GM21515 (cell line): ENCODE measurements around the gene VWA7.

ENCODE experiments used
- ATAC-seq: cut with Tn5 transposase; IDR thresholded peaks from one replicate; pipeline ENCODE4 v1.9.1; 2021; ENCODE audit not compliant: unreplicated experiment

Gene VWA7

GRCh38 chr6:31760790-31761189, 16.3 kb downstream of the VWA7 start:
- no peak for ATAC-seq

- no peak for ATAC-seq
Observed at GRCh38 chr6:31758281-31758680, 18.8 kb downstream of the VWA7 start.

- ATAC-seq = no peak
Observed at GRCh38 chr6:31752739-31753319, 24.3 kb downstream of the VWA7 start.

GRCh38 chr6:31750411-31751022, 26.6 kb downstream of the VWA7 start:
- ATAC-seq = no peak

- ATAC-seq = no peak
Observed at GRCh38 chr6:31749301-31750036, 27.7 kb downstream of the VWA7 start.

- no peak for ATAC-seq
Observed at GRCh38 chr6:31744422-31744821, 32.7 kb downstream of the VWA7 start.

- ATAC-seq = no peak
Observed at GRCh38 chr6:31742894-31743293, 34.2 kb downstream of the VWA7 start.

GRCh38 chr6:31741815-31742214, 35.3 kb downstream of the VWA7 start:
- ATAC-seq = no peak

- ATAC-seq = peak; percentile 1
Observed at GRCh38 chr6:31740397-31741223, 36.5 kb downstream of the VWA7 start.

GRCh38 chr6:31739639-31740396, 37.3 kb downstream of the VWA7 start, which contains the start of gene MSH5:
Gene MSH5, plus strand, starts transcription at chr6:31740005. Its CDS starts 462 bp downstream, at chr6:31740467.
- peak; percentile 60 for ATAC-seq

GRCh38 chr6:31737991-31738979, 38.8 kb downstream of the VWA7 start:
- no peak for ATAC-seq

- no peak for ATAC-seq
Observed at GRCh38 chr6:31737315-31737990, 39.7 kb downstream of the VWA7 start.

GRCh38 chr6:31736768-31737314, 40.3 kb downstream of the VWA7 start:
- no peak for ATAC-seq

GRCh38 chr6:31736021-31736767, 40.9 kb downstream of the VWA7 start, which contains the start of gene CLIC1:
Gene CLIC1, minus strand, starts transcription at chr6:31736530. Its CDS starts 230 bp downstream, at chr6:31736300.
- no peak for ATAC-seq

GRCh38 chr6:31734821-31735406, 42.2 kb downstream of the VWA7 start:
- ATAC-seq = no peak

GRCh38 chr6:31734247-31734820, 42.8 kb downstream of the VWA7 start:
- ATAC-seq = no peak

- ATAC-seq = no peak
Observed at GRCh38 chr6:31733734-31734133, 43.4 kb downstream of the VWA7 start.
